ENCODE measurements around the gene ULK4.

- TF ChIP-seq CTCF (IDR thresholded peaks at IDR 0.05; ENCODE audit: insufficient read depth, low read length, poor library complexity, severe bottlenecking) (no peak), EZH2phosphoT487 (conservative IDR thresholded peaks at IDR 0.05; ENCODE audit: low read length) (no peak)
Observed at GRCh38 chr3:41450416-41451231, 511.3 kb downstream of the ULK4 start.

All from SU-DHL-6 (cell line).